HUES64 (cell line): ENCODE data around the gene RAET1E.

Experiments
- H3K27ac ChIP-seq: 2 replicates; pipeline ENCODE4 v1.7.0; 2013; ENCODE audit warnings: low read depth, low read length, inconsistent platforms
- H3K27me3 ChIP-seq: 2 replicates; pipeline ENCODE4 v1.6.1; 2013; ENCODE audit warnings: mild to moderate bottlenecking, low read length; ENCODE audit not compliant: insufficient read depth
- H3K36me3 ChIP-seq: 2 replicates; pipeline ENCODE4 v1.6.1; 2013; ENCODE audit warnings: mild to moderate bottlenecking, low read length; ENCODE audit not compliant: insufficient read depth
- H3K4me1 ChIP-seq: 2 replicates; pipeline ENCODE4 v1.6.1; 2013; ENCODE audit warnings: mild to moderate bottlenecking, low read length, moderate library complexity; ENCODE audit not compliant: insufficient read depth
- H3K4me3 ChIP-seq: 2 replicates; pipeline ENCODE4 v1.5.1; 2013; ENCODE audit warnings: mild to moderate bottlenecking, low read length, moderate library complexity
- H3K9ac ChIP-seq: 2 replicates; pipeline ENCODE4 v1.6.1; 2013; ENCODE audit warnings: mild to moderate bottlenecking, low read depth, low read length
- H3K9me3 ChIP-seq: 2 replicates; pipeline ENCODE4 v1.6.1; 2013; ENCODE audit warnings: low read depth, low read length; ENCODE audit not compliant: insufficient read depth
- WGBS: fragments of 150-250, 120-280 bp; methylation state at CpG from one replicate; pipeline ENCODE4 v1.1.7; 2013; ENCODE audit warnings: missing lambda C conversion rate; 5-methylcytosine and 5-hydroxymethylcytosine counted together

RAET1E gene

GRCh38 chr6:149906405-149906804, 8.5 kb upstream of the RAET1E start:
- no peaks in the 10 kb centered on the region for H3K36me3 ChIP-seq
- 89% methylated on average over 4 of the region's 4 CpGs for WGBS
- peaks cover 14% of the 10 kb centered on the region for H3K9me3 ChIP-seq
- H3K27ac ChIP-seq = no peak overlapping the region
- no peak overlapping the region for H3K4me3 ChIP-seq
- H3K4me1 ChIP-seq = no peaks in the 10 kb centered on the region
- no peaks in the 10 kb centered on the region; the same call in 1 of the 2 replicates for H3K27me3 ChIP-seq
- H3K9ac ChIP-seq = no peak overlapping the region

GRCh38 chr6:149905911-149906371, 8.0 kb upstream of the RAET1E start:
- Histone ChIP-seq H3K9ac (no peak overlapping the region), H3K9me3 (peaks cover 14% of the 10 kb centered on the region), H3K4me3 (no peak overlapping the region), H3K27me3 (no peaks in the 10 kb centered on the region), H3K4me1 (no peaks in the 10 kb centered on the region), H3K36me3 (no peaks in the 10 kb centered on the region), H3K27ac (no peak overlapping the region)
- 93% methylated on average over 6 of the region's 6 CpGs for WGBS

GRCh38 chr6:149905371-149905910, 7.5 kb upstream of the RAET1E start:
- no peaks in the 10 kb centered on the region for H3K27me3 ChIP-seq
- H3K9ac ChIP-seq = no peak overlapping the region
- peaks cover 14% of the 10 kb centered on the region for H3K9me3 ChIP-seq
- H3K4me3 ChIP-seq = no peak overlapping the region
- H3K36me3 ChIP-seq = no peaks in the 10 kb centered on the region
- 94% methylated on average over 18 of the region's 18 CpGs for WGBS
- H3K27ac ChIP-seq = no peak overlapping the region
- H3K4me1 ChIP-seq = no peaks in the 10 kb centered on the region

- WGBS = 95% methylated on average over 13 of the region's 13 CpGs
- H3K9me3 ChIP-seq = peaks cover 14% of the 10 kb centered on the region
- no peak overlapping the region for H3K27ac ChIP-seq
- H3K4me1 ChIP-seq = no peaks in the 10 kb centered on the region
- H3K36me3 ChIP-seq = no peaks in the 10 kb centered on the region
- H3K4me3 ChIP-seq = no peak overlapping the region
- no peaks in the 10 kb centered on the region for H3K27me3 ChIP-seq
- H3K9ac ChIP-seq = no peak overlapping the region
These were observed 6.9 kb upstream of the RAET1E start for GRCh38 chr6:149904661-149905370.

GRCh38 chr6:149903938-149904611, 6.2 kb upstream of the RAET1E start:
- no peak overlapping the region for H3K4me3 ChIP-seq
- H3K4me1 ChIP-seq = no peaks in the 10 kb centered on the region
- H3K27me3 ChIP-seq = no peaks in the 10 kb centered on the region
- H3K36me3 ChIP-seq = no peaks in the 10 kb centered on the region
- H3K9ac ChIP-seq = no peak overlapping the region
- H3K27ac ChIP-seq = no peak overlapping the region
- H3K9me3 ChIP-seq = peaks cover 12% of the 10 kb centered on the region
- WGBS = 72% methylated on average over 5 of the region's 5 CpGs

- Histone ChIP-seq H3K27me3 (no peaks in the 10 kb centered on the region), H3K4me3 (no peak overlapping the region), H3K36me3 (no peaks in the 10 kb centered on the region), H3K27ac (no peak overlapping the region), H3K4me1 (no peaks in the 10 kb centered on the region), H3K9me3 (no peaks in the 10 kb centered on the region), H3K9ac (no peak overlapping the region)
- WGBS = 92% methylated on average over 6 of the region's 6 CpGs
These were observed 3.7 kb upstream of the RAET1E start for GRCh38 chr6:149901444-149902140.

- Histone ChIP-seq H3K9ac (no peak overlapping the region), H3K27me3 (no peaks in the 10 kb centered on the region), H3K9me3 (no peaks in the 10 kb centered on the region), H3K4me3 (no peak overlapping the region), H3K4me1 (no peaks in the 10 kb centered on the region), H3K27ac (no peak overlapping the region), H3K36me3 (no peaks in the 10 kb centered on the region)
- WGBS = 92% methylated on average over 11 of the region's 11 CpGs
These were observed 2.9 kb upstream of the RAET1E start for GRCh38 chr6:149900620-149901443.

GRCh38 chr6:149899926-149900619, 2.2 kb upstream of the RAET1E start:
- Histone ChIP-seq H3K27me3 (no peaks in the 10 kb centered on the region), H3K27ac (no peak overlapping the region), H3K4me1 (no peaks in the 10 kb centered on the region), H3K9ac (no peak overlapping the region), H3K9me3 (no peaks in the 10 kb centered on the region), H3K36me3 (no peaks in the 10 kb centered on the region), H3K4me3 (no peak overlapping the region)
- WGBS = 85% methylated on average over 7 of the region's 7 CpGs

- Histone ChIP-seq H3K36me3 (no peaks in the 10 kb centered on the region), H3K9me3 (no peaks in the 10 kb centered on the region), H3K9ac (no peak overlapping the region), H3K4me3 (no peak overlapping the region), H3K27ac (no peak overlapping the region), H3K4me1 (no peaks in the 10 kb centered on the region), H3K27me3 (no peaks in the 10 kb centered on the region)
- 94% methylated on average over 6 of the region's 6 CpGs for WGBS
These were observed 1.6 kb upstream of the RAET1E start for GRCh38 chr6:149899486-149899885.

GRCh38 chr6:149898966-149899365, 1.1 kb upstream of the RAET1E start:
- H3K4me3 ChIP-seq = no peak overlapping the region
- 86% methylated on average over 9 of the region's 9 CpGs for WGBS

More at GRCh38 chr6:149898966-149899365, 1.1 kb upstream of the RAET1E start:
- Histone ChIP-seq H3K9ac (no peak overlapping the region), H3K27me3 (no peaks in the 10 kb centered on the region), H3K4me1 (no peaks in the 10 kb centered on the region), H3K9me3 (no peaks in the 10 kb centered on the region), H3K27ac (no peak overlapping the region), H3K36me3 (no peaks in the 10 kb centered on the region)
